Lower lobe of right lung (tissue), 2 donors: ENCODE measurements around the gene IL27RA. TPM values are rescaled to one million over a fixed set of nuclear protein-coding genes. Genes with fewer than 3 reads are reported as not detected.
A peak's percentile ranks its signal among the peaks of the same experiment; 100 is the strongest.
"Not testable (repeated sequence)": the region's sequence is repeated elsewhere in the genome, so short reads cannot be mapped to it uniquely, and the experiment has no call there.

ENCODE experiments used
- ATAC-seq, 2 donors: fragments of 200-7000 bp; cut with Tn5 transposase; one replicate each; pipeline ENCODE4 v1.9.1; 2020 to 2022; ENCODE audit warnings: mild to moderate bottlenecking in 2 of 2, moderate library complexity in 2 of 2
- DNase-seq: peaks from one replicate; pipeline ENCODE4 v3.0.0-alpha.2; 2020
- H3K27ac ChIP-seq: fragments of 200-600 bp; one replicate; pipeline ENCODE4 v1.8.0; 2022
- H3K27me3 ChIP-seq: fragments of 200-600 bp; one replicate; pipeline ENCODE4 v1.8.0; 2022; ENCODE audit warnings: low read depth
- H3K36me3 ChIP-seq: fragments of 200-600 bp; one replicate; pipeline ENCODE4 v1.8.0; 2022; ENCODE audit warnings: mild to moderate bottlenecking
- H3K4me1 ChIP-seq: fragments of 200-600 bp; one replicate; pipeline ENCODE4 v1.8.0; 2022
- H3K4me3 ChIP-seq: fragments of 200-600 bp; one replicate; pipeline ENCODE4 v1.8.0; 2022; ENCODE audit warnings: mild to moderate bottlenecking
- H3K9me3 ChIP-seq: fragments of 200-600 bp; one replicate; pipeline ENCODE4 v1.8.0; 2022
- CTCF ChIP-seq: fragments of 200-600 bp; IDR thresholded peaks from one replicate; pipeline ENCODE4 v1.8.0; 2022; ENCODE audit warnings: antibody characterized with exemption, mild to moderate bottlenecking
- intact Hi-C: fragments of 100-400 bp; cut with DNase I; formaldehyde crosslinking; loops from one replicate; pipeline ENCODE4 v1.11.0; 2022
- total RNA-seq: library from RNA; stranded (reverse); fragmentation: NEBNext Ultra II Directional; extraction: Animal tissue kit (Norgen Biotek cat#: 25700); gene quantifications from one replicate; pipeline ENCODE4 v1.2.1, GENCODE V29; 2021
- donor health status: DM: no; HTN: yes; CAD: no; lungs with severe emphysema.

IL27RA gene
- total RNA-seq, 1 donor from 2014 or later = 20.4 TPM

GRCh38 chr19:14021474-14021873 lies 10.1 kb upstream of the IL27RA start:
- intact Hi-C loops = no loop called here

GRCh38 chr19:14022469-14022868 lies 9.1 kb upstream of the IL27RA start:
- no peaks in the 10 kb centered on the region for H3K9me3 ChIP-seq
- intact Hi-C loops = no loop called here
- H3K4me3 ChIP-seq = no peak overlapping the region
- peaks cover 24% of the 10 kb centered on the region for H3K4me1 ChIP-seq
- no peak for TF ChIP-seq CTCF
- no peaks in the 10 kb centered on the region for H3K27me3 ChIP-seq
- DNase-seq (no peak), ATAC-seq (peak; percentile 33 to 41)
- H3K36me3 ChIP-seq = no peaks in the 10 kb centered on the region
- H3K27ac ChIP-seq = peak overlapping the region; percentile 13

More at GRCh38 chr19:14021474-14021873, 10.1 kb upstream of the IL27RA start:
- DNase-seq = peak; percentile 35
- Histone ChIP-seq H3K27me3 (no peaks in the 10 kb centered on the region), H3K36me3 (no peaks in the 10 kb centered on the region), H3K9me3 (no peaks in the 10 kb centered on the region), H3K4me3 (no peak overlapping the region), H3K27ac (no peak overlapping the region), H3K4me1 (peaks cover 24% of the 10 kb centered on the region)
- ATAC-seq = no peak
- TF ChIP-seq CTCF = no peak

- Histone ChIP-seq H3K27me3 (no peaks in the 10 kb centered on the region), H3K36me3 (no peaks in the 10 kb centered on the region), H3K4me1 (peaks cover 17% of the 10 kb centered on the region), H3K9me3 (no peaks in the 10 kb centered on the region), H3K27ac (peak overlapping the region; percentile 68), H3K4me3 (no peak overlapping the region)
- intact Hi-C loops = no loop called here
- ATAC-seq = peak; percentile 78 to 84
- DNase-seq = peak; percentile 63
- peak; percentile 54 for TF ChIP-seq CTCF
Measured at GRCh38 chr19:14023404-14024235, 7.9 kb upstream of the IL27RA start.

GRCh38 chr19:14026652-14027192 lies 4.8 kb upstream of the IL27RA start:
- ATAC-seq, H3K27ac ChIP-seq, H3K36me3 ChIP-seq, DNase-seq, H3K4me3 ChIP-seq, H3K9me3 ChIP-seq, H3K27me3 ChIP-seq, intact Hi-C loops: not testable (repeated sequence)
- H3K4me1 ChIP-seq = peaks cover 17% of the 10 kb centered on the region

GRCh38 chr19:14027856-14028450 lies 3.6 kb upstream of the IL27RA start, which contains the start of gene RLN3:
RLN3 (plus strand) TSS chr19:14028148; CDS start chr19:14028205, 57 bp downstream.
- Histone ChIP-seq H3K9me3 (no peaks in the 10 kb centered on the region), H3K27ac (no peak within 1 kb of the TSS), H3K4me3 (no peak within 1 kb of the TSS), H3K4me1 (peaks cover 17% of the 10 kb centered on the region), H3K36me3 (no peaks in the 10 kb centered on the region), H3K27me3 (no peaks in the 10 kb centered on the region)
- DNase-seq = no peak
- no peak for TF ChIP-seq CTCF
- intact Hi-C loops = no loop called here
- ATAC-seq = no peak

GRCh38 chr19:14028901-14029300 lies 2.7 kb upstream of the IL27RA start:
- intact Hi-C loops = no loop called here
- Histone ChIP-seq H3K4me3 (no peak overlapping the region), H3K4me1 (peaks cover 8% of the 10 kb centered on the region), H3K27me3 (no peaks in the 10 kb centered on the region), H3K36me3 (no peaks in the 10 kb centered on the region), H3K9me3 (no peaks in the 10 kb centered on the region), H3K27ac (no peak overlapping the region)
- DNase-seq (no peak), ATAC-seq (no peak)
- no peak for TF ChIP-seq CTCF
